GM06990 (cell line): ENCODE results near the gene DPH1.

Source experiments
- DNase-seq: peaks from one replicate; pipeline ENCODE4 v3.0.0-alpha.2; 2011; ENCODE audit not compliant: insufficient read length; ENCODE audit errors: extremely low read depth
- H3K27me3 ChIP-seq: replicated peaks from 2 replicates; pipeline ENCODE4 v1.6.0; 2011; ENCODE audit warnings: low read length; ENCODE audit not compliant: control insufficient read depth, insufficient read depth
- H3K36me3 ChIP-seq: 2 replicates; pipeline ENCODE4 v1.5.1; 2011; ENCODE audit warnings: low read length; ENCODE audit not compliant: control insufficient read depth, insufficient read depth
- H3K4me3 ChIP-seq: replicated peaks from 2 replicates; pipeline ENCODE4 v1.5.1; 2011; ENCODE audit warnings: low read depth, mild to moderate bottlenecking, control low read depth, low read length
- TF ChIP-seq, protein P1 (sequence below): IDR thresholded peaks from 2 replicates; pipeline ENCODE4 v1.5.1; 2011; ENCODE audit warnings: low read length, control low read depth, mild to moderate bottlenecking, inconsistent platforms; ENCODE audit not compliant: insufficient read depth, poor library complexity, severe bottlenecking

The DPH1 gene

GRCh38 chr17:1986783-1987451, 43.0 kb upstream of the DPH1 start:
- H3K4me3 ChIP-seq = no peak overlapping the region
- no peak for DNase-seq
- TF ChIP-seq, protein P1, sequence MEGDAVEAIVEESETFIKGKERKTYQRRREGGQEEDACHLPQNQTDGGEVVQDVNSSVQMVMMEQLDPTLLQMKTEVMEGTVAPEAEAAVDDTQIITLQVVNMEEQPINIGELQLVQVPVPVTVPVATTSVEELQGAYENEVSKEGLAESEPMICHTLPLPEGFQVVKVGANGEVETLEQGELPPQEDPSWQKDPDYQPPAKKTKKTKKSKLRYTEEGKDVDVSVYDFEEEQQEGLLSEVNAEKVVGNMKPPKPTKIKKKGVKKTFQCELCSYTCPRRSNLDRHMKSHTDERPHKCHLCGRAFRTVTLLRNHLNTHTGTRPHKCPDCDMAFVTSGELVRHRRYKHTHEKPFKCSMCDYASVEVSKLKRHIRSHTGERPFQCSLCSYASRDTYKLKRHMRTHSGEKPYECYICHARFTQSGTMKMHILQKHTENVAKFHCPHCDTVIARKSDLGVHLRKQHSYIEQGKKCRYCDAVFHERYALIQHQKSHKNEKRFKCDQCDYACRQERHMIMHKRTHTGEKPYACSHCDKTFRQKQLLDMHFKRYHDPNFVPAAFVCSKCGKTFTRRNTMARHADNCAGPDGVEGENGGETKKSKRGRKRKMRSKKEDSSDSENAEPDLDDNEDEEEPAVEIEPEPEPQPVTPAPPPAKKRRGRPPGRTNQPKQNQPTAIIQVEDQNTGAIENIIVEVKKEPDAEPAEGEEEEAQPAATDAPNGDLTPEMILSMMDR = no peak
- H3K36me3 ChIP-seq = no peaks in the 10 kb centered on the region
- no peaks in the 10 kb centered on the region; the same call in 1 of the 2 replicates for H3K27me3 ChIP-seq

- TF ChIP-seq, protein P1 = no peak
- Histone ChIP-seq H3K27me3 (peaks cover 2% of the 10 kb centered on the region), H3K4me3 (no peak overlapping the region), H3K36me3 (no peaks in the 10 kb centered on the region)
- no peak for DNase-seq
Measured at GRCh38 chr17:1989135-1989534, 40.8 kb upstream of the DPH1 start.

DNA sequence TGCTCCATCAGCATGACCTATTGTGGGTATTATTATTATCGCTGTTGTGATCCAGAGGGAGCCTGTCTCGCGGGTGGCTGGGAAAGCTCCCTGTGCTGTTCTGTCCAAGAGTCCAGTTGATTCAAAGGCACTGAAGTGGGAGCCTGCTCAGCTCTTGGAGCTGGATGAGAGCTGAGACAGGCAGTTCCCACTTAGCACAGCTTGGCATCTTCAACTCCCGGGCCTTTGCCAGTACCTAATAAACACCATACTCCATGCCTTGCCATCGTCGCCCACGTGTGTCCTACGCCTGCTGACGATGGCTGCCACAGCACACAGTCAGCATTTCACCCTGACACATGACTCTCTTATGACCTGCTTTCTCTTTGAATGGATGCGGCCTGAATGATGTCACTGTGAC, 37.4 kb upstream of the DPH1 start:
- H3K36me3 ChIP-seq = no peaks in the 10 kb centered on the region
- no peak overlapping the region for H3K4me3 ChIP-seq
- TF ChIP-seq, protein P1 = no peak
- peaks cover 4% of the 10 kb centered on the region for H3K27me3 ChIP-seq
- DNase-seq = no peak

DNA sequence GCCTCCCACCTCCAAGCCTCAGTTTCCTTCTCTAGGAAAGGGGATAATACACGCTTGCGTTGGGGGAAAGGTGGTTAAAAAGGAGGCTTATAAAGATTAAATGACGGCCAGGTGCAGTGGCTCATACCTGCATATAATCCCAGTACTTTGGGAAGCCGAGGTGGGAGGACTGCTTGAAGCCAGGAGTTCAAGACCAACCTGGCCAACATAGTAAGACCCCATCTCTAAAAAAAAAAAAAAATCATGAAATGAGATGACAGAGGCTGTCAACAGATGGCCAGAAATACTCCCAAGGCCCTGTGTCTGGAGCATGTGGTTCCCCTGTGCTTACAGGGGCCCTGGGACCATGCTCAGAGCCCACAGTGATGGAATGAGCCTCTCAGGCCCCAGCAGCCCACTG, 35.2 kb upstream of the DPH1 start:
- peaks cover 4% of the 10 kb centered on the region for H3K27me3 ChIP-seq
- TF ChIP-seq, protein P1 = no peak
- no peak for DNase-seq

DNA sequence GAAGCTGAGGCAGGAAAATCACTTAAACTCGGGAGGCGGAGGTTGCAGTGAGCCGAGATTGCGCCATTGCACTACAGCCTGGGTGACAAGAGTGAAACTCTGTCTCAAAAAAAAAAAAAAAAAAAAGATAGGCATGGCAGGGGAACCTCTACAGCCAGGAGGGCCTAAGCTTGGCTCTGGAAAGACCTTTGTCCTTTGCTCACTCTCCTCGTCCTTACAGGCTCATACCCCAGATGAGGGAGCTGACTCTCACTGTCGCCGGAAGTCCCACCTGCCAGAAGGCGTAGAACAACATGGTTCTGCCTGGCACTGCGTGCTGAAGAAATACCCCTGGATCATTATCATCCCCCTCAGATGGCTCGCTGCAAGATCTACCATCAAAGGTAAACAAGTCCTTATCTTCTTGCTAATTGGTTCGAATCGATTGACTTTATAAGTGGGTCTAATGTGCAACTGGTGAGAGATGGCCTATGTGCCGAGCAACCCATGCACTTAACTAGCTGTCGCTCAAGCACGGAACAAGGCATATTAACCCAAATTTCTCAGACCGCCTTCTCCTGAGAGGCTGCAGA, 34.5 kb upstream of the DPH1 start:
- Histone ChIP-seq H3K27me3 (peaks cover 4% of the 10 kb centered on the region), H3K4me3 (no peak overlapping the region), H3K36me3 (no peaks in the 10 kb centered on the region)
- TF ChIP-seq, protein P1 = no peak
- no peak for DNase-seq

More for the DNA sequence above, 35.2 kb upstream of the DPH1 start:
- Histone ChIP-seq H3K4me3 (no peak overlapping the region), H3K36me3 (no peaks in the 10 kb centered on the region)
